Liver (tissue), 3 donors: ENCODE measurements around the gene KLHDC8A.

Experiments used
- FOXA1 ChIP-seq: IDR thresholded peaks from 2 replicates; pipeline ENCODE4 v1.6.1; 2016; ENCODE audit warnings: antibody characterized with exemption
- RAD21 ChIP-seq, 2 donors: IDR thresholded peaks; 2 replicates each; pipeline ENCODE4 v1.6.1; 2016; ENCODE audit warnings: antibody characterized with exemption in 2 of 2, mild to moderate bottlenecking in 2 of 2
- SP1 ChIP-seq: IDR thresholded peaks from 2 replicates; pipeline ENCODE4 v1.6.1; 2018; ENCODE audit warnings: antibody characterized with exemption, mild to moderate bottlenecking
- YY1 ChIP-seq: IDR thresholded peaks from 2 replicates; pipeline ENCODE4 v1.6.1; 2016; ENCODE audit warnings: antibody characterized with exemption, mild to moderate bottlenecking
- TF ChIP-seq, protein P1 (sequence below): fragments of 150-350 bp; IDR thresholded peaks from 2 replicates; pipeline ENCODE4 v1.5.1; 2017; ENCODE audit warnings: improper control_type of control experiment, low read depth, low read length; ENCODE audit not compliant: missing input control
- TF ChIP-seq, protein P2 (sequence below): IDR thresholded peaks from 2 replicates; pipeline ENCODE4 v1.6.1; 2016; ENCODE audit warnings: antibody characterized with exemption
- donor health status: healthy.
- donor health status: healthy.

DNA sequence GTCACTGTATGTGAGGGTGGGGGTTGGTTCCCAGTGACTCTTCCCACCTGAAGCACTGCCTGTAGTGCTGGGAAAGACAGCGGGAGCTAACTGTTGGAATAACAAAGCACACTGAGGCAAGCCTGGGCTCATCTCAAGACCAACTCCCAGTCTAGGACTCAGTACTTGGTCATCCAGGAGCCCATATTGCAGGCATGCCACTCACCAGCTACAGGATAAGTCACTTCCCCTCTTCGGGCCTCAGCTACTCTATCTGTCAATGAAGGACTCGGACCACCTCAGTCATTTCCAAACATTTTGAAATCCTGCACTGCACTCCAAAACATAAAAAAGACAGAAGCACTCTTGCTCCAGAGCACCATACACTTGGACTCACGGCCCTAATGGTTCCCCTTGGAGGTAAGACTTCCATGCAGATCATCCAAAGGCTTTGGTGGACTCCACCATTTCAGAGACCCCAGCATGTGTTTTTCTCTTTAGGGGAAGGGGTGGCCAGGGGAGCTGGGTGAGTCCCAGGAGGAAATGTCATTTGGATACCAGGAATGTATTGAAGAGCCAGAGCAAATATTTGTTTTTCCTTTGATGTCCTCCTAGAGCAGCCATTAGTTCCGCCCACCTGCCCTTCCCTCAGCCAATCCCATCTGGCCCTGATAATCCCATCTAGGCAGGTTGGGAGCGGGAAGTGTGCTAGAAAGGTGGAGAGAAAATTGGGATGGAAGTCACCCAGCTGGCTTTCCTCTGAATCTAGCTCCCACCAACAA is 38.3 kb downstream of the KLHDC8A start:
- TF ChIP-seq YY1 (peak; percentile 90), RAD21 (IDR thresholded peaks at IDR 0.05) (no peak), SP1 (peak; percentile 53), FOXA1 (no peak)
- TF ChIP-seq, protein P1, sequence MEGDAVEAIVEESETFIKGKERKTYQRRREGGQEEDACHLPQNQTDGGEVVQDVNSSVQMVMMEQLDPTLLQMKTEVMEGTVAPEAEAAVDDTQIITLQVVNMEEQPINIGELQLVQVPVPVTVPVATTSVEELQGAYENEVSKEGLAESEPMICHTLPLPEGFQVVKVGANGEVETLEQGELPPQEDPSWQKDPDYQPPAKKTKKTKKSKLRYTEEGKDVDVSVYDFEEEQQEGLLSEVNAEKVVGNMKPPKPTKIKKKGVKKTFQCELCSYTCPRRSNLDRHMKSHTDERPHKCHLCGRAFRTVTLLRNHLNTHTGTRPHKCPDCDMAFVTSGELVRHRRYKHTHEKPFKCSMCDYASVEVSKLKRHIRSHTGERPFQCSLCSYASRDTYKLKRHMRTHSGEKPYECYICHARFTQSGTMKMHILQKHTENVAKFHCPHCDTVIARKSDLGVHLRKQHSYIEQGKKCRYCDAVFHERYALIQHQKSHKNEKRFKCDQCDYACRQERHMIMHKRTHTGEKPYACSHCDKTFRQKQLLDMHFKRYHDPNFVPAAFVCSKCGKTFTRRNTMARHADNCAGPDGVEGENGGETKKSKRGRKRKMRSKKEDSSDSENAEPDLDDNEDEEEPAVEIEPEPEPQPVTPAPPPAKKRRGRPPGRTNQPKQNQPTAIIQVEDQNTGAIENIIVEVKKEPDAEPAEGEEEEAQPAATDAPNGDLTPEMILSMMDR = no peak
- TF ChIP-seq, protein P2, sequence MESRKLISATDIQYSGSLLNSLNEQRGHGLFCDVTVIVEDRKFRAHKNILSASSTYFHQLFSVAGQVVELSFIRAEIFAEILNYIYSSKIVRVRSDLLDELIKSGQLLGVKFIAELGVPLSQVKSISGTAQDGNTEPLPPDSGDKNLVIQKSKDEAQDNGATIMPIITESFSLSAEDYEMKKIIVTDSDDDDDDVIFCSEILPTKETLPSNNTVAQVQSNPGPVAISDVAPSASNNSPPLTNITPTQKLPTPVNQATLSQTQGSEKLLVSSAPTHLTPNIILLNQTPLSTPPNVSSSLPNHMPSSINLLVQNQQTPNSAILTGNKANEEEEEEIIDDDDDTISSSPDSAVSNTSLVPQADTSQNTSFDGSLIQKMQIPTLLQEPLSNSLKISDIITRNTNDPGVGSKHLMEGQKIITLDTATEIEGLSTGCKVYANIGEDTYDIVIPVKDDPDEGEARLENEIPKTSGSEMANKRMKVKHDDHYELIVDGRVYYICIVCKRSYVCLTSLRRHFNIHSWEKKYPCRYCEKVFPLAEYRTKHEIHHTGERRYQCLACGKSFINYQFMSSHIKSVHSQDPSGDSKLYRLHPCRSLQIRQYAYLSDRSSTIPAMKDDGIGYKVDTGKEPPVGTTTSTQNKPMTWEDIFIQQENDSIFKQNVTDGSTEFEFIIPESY = no peak
